Renal cortical epithelial cell (primary cell): ENCODE results near the gene SLAIN1. TPM values are rescaled to one million over a fixed set of nuclear protein-coding genes. Genes with fewer than 3 reads are reported as not detected.

ENCODE experiments used
- DNase-seq: peaks from one replicate; pipeline ENCODE4 v3.0.0-alpha.2; 2011; ENCODE audit warnings: low read depth
- total RNA-seq: library from RNA; depleted of rRNA; stranded (reverse); fragments of >200 nt; gene quantifications from 2 replicates; pipeline ENCODE4 v1.2.3, GENCODE V29; 2014

The SLAIN1 gene
- total RNA-seq, 1 donor from 2014 or later = 5.8 TPM

DNA sequence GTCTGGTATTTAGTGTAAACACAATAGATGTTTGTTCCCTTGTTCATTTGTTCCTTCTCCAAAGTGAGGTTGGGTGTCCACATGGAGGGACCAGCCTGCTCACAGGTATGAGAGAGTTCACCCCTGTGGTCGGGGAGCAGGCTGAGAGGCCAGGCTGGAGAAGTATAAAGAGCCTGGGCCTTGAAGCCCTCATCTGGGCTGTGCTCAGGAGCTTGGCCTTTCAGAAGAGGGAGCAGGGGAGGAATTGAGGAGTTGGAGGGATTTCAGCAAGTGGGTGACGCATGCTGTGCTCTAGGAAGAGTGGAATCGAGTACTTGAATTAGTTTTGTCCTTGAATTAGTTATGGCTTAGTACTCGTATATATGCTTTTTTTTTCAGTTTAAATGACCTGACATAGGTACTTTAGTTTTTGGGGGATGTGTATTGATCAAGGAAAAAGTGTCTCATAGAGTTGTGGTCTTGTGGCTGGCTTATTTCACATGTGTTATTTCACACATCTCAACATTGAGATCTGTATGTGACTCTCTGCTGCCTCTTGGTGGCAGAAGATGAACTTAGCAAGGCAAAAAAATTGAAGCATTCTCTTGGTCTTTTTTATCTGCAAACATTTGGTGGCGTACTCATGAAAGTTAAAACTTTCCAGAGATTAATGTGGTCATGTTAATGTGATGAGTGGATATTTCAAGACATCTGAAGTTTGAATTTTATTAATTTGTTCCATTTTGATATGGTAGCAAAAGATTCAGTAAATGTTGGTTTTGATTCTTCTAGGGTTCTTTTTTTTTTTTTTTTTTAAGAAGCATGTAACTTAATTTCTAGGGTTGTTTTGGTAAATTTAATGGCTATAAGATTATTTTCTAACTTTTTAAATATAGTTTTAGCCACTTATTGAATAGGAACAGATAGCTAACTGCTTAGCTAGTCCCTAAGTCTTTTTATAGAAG lies 54.3 kb downstream of the SLAIN1 start:
- DNase-seq = peak; percentile 68

DNA sequence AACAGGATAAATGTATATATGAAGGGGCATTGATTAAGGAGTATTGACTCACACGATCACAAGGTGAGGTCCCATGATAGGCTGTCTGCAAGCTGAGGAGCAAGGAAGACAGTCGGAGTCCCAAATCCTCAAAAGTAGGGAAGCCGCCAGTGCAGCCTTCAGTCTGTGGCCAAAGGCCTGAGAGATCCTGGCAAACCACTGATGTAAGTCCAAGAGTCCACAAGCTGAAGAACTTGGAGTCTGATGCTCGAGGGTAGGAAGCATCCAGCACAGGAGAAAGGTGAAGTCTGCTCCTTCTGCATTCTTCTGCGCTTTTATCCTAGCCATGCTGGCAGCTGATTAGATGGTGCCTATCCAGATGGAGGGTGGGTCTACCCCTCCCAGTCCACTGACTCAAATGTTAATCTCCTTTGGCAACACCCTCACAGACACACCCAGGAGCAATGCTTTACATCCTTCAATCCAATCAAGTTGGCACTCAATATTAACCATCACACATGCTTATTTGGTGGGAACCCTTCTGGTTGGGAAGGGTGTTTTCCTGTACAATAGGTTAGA lies 55.1 kb downstream of the SLAIN1 start:
- no peak for DNase-seq

DNA sequence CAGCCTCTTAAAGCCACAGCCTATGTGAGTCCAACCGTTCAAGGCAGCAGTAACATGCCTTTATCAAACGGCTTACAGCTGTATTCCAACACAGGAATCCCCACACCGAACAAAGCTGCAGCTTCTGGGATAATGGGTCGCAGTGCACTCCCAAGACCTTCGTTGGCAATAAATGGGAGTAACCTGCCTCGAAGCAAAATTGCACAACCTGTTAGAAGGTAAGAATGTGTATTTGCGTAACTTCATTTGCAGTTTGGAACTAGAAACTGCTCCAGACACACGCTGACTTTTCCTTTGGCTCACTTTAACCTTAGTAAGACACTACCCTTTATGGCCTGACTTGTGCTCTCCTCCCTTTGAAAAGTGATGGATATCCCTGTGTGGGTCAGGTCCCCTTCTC lies 63.4 kb downstream of the SLAIN1 start:
- DNase-seq = peak; percentile 73

DNA sequence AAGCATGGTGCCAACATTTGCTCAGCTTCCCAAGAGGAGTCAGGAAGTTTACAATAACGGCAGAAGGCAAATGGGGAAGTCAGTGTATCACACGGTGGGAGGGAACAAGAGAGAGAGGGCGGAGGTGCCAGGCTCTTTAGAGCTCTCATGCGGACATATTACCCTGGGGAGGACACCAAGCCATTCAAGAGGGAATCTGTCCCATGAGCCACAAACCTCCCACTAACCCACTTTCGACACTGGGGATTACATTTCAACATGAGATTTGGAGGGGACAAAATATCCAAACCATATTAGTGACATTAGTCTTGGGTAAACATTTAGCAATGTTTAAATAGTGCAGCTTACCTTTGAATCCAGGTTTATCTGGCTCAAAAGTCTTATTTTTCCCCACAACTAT lies 69.9 kb downstream of the SLAIN1 start:
- no peak for DNase-seq

DNA sequence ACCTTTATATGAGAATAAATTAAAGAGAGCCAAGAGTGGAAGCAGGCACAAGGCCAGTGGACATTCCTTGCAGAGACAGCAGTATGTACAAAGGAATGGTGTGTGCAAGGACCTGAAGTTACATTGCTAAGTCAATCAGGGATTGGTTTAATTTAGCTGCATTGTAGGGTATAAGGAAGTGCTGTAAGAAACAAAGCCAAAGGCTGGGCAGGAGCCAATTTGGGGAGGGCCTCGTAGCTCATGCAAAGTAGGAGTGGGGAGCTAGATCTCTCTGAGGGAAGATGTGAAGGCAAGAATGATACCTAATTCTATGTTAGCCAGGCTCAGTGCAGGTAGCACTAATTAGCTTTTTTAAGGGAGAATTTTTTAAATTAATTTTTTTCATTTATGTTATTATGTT lies 76.7 kb downstream of the SLAIN1 start:
- no peak for DNase-seq

DNA sequence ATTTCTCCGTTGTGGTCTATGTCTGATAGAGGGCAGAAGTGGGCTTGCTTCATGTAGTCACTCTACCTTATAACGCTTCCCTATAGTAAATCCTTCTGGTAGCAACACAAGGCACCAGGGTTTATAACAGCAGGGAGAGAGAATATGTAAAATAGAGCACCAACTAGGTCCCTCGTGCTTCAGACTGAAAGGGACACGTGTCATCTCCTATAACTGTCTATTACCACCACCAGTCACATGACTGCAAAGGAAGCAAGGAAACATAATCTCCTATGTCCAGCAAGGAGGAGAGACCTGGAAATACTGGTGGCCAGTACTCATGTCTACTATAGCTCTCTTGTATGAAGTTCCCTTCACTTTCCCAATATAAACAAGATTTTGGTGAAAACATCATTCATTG lies 79.2 kb downstream of the SLAIN1 start:
- no peak for DNase-seq

DNA sequence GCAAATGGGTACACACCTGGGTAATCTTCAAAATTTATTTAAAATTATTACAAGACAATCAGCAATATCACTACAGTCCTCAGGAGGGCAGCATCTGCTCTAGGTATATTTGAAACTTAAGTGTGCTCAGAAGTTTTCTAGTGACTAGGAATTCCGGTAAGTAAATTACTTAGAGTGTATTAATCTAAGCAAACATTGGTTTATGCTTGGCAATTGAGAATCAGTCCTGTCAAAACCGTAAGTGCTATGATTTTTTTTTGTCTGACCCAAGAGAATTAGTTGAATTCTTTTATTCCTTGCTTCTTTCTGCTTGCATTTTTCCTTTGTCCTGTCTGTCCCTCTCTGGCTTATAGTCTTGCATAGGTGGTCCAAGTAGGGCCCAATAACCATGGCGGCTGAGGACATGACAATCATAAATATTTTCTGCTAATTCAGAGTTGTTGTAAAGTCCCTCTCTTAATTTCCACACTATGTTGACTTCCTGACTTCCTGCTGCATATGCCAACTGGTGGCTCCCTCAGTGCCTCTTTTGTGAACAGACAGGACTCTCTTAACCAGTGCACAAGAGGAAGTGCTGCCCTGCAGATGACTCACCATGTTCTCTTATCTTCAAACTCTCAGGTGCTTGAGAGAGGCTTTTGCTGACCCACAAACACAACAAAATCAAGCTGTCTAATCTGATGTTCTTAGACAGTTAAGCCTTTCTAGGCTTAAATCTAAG lies 82.2 kb downstream of the SLAIN1 start:
- peak; percentile 85 for DNase-seq

DNA sequence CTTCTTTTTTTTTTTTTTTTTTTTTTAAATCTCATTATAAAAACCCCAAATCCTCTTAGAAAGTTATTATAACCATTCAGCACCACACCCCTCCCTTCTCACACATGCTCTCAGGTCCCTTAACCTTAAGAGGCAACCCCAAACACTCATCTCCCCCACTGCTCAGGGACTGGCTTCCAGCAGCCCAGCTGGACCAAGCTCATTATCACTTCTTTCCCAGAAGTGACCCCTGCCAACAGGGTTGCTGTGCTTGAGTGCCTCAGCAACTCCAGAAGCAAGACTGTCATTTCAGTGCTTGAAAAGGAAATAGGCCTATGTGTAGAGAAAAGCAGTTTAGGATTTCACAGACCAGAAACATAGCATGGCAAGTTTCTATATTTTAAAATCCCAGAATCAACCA lies 84.3 kb downstream of the SLAIN1 start:
- DNase-seq = no peak

DNA sequence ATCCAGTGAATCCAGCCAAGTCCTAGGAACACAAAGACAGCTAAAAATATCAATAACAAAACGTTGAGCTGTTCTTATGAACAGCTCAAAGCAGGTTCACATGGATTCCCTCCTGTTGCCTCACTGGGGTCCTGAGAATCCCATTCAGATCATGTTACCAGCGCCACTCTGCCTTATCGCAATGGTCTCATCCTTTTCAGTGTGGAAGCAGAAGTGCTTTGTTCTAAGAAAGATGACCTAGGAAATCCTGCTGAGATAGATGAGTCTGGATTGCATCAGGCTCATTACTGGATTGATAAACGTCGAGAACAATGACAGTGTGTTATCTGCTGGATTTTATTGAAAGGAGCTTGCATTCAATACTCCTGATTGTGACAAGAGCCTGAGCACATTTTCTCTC lies 87.0 kb downstream of the SLAIN1 start:
- no peak for DNase-seq

DNA sequence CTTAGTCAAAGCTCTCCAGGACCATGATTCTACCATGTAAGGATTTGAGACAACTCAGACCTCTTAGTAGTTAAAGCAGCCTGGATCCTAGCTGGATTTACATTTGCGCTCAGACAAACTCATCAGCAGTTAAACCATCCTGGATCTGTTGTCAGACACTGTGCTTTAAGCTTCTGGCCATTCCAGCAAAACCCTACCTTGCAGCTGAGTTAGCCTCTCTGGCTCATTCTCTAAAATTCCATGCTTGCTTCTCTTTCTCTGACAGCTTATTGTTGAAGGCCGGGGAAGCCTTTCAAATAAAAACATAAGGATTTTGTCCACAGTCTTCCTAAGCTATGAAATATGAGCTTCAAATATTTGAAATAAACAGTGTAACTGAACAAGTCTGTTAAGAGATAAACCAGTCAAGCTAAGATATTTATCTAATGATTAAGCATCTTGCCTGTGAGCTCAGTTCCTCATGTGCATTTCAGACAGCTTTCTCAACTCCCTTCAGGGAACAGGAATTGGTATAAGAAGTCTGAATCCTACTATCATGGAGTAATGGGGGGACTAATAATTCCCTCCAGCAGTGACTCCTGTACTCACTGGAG lies 89.3 kb downstream of the SLAIN1 start:
- DNase-seq = no peak

DNA sequence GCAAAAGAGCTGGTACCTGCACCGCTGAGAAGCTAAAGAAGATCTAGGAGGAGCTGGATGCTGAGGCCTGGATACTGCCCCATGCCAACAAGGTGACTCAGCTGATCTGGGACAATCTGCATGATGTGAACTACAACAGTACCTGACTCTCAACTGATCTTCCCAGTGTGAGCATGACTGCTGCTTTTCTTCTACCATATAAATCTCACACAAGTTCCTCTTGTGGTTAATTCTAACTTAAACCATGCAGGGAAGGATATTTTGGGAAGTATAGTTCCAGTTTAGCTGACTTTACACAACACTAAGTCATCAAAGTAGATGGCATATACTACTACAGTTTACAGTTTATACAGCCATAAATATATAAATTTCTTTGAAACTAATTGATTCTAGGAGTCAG lies 91.9 kb downstream of the SLAIN1 start:
- DNase-seq = no peak

DNA sequence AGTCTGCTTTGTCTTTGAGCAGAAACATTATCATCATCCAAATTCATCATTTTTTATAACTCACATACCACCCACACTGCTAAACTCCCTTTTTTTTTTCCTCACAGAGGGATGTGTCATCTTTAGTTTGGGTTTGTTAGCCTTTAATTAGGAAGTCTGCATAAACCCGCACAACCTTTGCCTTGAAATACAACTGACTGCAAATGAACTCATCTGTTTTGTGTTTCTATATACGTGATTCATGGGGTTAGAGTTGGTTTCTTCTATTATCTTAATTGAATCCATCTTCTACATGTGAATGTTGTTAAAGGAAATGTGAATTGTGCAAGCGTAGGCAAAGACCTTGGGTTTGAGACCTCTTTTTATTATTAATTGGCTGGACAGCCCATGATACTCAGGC lies 102.7 kb downstream of the SLAIN1 start:
- DNase-seq = no peak

DNA sequence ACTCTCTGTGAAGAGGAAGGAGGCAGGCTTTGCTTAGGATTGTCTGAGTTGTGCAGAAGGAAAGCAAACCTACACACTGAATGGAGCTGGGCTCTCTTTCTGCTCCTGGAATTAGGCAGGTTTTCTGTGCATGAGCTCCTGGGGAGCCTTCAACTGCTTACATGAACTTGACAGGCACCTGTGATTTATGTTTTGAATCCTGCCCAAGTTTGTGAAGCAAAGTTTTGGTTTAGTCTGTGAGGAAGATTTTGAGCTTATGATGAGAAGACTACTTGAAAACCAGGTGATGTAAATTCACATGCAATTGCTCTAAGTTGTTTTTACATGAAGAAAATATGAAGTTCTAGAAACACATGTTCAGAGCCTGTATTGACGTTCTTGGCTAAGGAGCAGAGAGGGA lies 109.0 kb downstream of the SLAIN1 start:
- no peak for DNase-seq

DNA sequence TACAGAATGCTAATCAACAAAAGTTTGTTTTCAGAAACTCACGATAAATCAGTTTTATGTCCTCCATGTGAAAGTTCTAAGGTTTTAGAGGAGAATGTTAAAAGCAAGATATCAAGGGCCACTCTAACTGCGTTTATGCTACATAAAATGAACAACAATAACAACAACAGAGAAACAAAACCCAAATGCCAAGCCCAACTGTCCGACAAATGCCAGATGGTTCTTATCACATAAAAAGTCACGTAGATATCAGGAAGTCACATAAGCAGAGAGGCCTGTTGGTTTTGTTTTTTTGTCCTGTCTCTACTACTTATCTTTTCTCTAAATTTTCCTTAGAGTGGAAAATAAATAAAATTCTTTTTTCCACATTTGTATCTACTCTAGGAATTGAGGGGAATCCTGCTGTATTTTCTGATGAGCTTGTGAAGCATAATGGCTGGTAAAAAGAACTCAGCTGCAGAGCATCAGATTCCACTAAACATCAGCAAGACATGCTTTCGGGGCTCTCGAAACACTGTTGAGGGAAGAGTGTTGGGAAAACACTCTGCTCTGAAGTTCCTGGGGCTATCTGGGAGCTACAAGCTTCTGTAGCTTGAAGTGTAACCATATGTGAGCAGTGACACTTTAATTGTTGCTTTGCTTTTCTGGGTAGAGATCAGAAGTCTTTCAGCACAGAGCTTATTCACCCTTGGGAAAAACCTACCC lies 110.1 kb downstream of the SLAIN1 start:
- DNase-seq = no peak

DNA sequence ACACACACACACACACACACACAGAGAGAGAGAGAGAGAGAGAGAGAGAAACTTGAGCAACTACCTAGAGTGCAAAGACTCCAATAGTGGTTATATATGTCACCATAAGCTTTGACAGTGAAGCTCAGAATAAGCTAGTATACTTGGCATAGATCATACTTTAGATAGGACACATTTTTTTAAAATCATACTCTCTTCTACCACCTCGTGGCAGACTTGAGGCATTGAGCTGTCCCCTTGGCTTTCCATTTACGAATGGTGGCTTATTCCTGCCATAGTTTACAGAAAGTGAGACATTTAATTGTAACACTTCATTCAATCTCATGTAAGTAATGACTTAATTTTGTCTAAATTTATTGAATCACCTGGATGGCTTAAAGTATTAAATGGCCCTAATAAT lies 112.9 kb downstream of the SLAIN1 start:
- DNase-seq = no peak

DNA sequence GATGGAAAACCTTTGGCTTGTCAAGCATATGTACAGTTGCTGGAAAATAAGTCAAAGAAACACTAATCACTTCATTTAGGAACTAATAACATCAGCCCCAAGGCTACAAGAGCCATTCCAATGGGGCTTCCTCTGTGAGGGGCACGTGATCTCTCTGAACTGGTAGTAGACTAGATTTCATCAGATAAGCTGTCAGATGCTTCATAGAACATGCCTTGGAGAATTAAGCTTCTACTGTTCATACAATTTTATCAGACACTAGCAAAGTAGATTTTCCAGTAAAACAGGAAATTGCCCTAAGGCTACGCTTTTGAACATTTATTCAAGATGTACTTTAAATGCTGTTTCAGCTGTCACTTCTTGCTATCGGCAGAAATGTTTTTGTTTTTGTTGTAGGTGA lies 113.4 kb downstream of the SLAIN1 start:
- DNase-seq = no peak

DNA sequence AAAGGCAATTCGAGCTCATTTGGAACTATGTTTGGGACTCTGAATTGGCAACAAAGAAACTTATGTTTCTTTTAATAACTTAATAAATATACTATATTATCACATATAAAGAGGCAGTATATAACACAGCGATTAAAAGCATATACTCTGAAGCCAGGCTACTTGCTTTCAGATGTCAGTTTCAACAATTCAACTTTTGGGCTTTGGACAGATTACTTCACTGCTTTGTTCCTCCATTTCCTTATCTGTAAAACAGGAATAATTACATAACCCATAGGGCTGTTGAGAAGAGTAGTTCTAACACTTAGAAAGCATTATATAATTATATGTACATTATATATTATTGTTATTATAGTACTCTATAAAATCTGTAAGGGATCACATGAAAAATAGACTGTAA lies 113.9 kb downstream of the SLAIN1 start:
- no peak for DNase-seq

DNA sequence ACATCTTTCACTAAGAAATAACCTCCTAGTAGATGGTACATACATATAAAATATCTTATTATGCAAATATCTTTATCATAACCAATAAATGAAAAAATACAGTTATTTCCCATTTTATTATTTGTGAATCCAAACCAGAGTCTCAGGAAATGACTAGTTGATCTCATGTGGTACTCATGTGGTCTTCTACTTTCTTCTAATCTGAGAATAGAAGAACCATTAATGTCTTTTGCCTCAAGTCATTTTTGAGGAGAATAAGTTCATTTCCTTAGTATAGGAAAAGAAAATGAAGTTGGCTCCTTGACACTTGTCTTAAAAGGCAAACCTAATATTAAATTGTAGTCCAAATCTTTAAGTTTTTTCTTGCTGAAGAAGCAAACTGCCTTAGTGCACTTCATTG lies 114.5 kb downstream of the SLAIN1 start:
- no peak for DNase-seq
